ENCODE measurements around the gene ANO7.

- TF ChIP-seq CTCF (IDR thresholded peaks at IDR 0.05) = no peak
- TF ChIP-seq POLR2A (IDR thresholded peaks at IDR 0.05) = no peak
These were observed 60.4 kb downstream of the ANO7 start for GRCh38 chr2:241248897-241249296.
